K562 (cell line): ENCODE results near the gene OSBPL7. TPM values are rescaled to one million over a fixed set of nuclear protein-coding genes. Genes with fewer than 3 reads are reported as not detected.

Source experiments
- ARID2 ChIP-seq: fragments of 450-650 bp; IDR thresholded peaks from 2 replicates; pipeline ENCODE4 v1.6.1; 2017; ENCODE audit warnings: antibody characterized with exemption, mild to moderate bottlenecking
- CC2D1A ChIP-seq: fragments of 450-650 bp; IDR thresholded peaks from 2 replicates; pipeline ENCODE4 v1.6.1; 2017; ENCODE audit warnings: mild to moderate bottlenecking
- CCAR2 ChIP-seq: fragments of 200-400 bp; formaldehyde crosslinking; IDR thresholded peaks from 2 replicates; pipeline ENCODE4 v1.6.1; 2017; ENCODE audit warnings: mild to moderate bottlenecking, low read depth, low read length
- HDAC3 ChIP-seq: fragments of 450-650 bp; IDR thresholded peaks from 2 replicates; pipeline ENCODE4 v1.6.1; 2018; ENCODE audit warnings: borderline replicate concordance, mild to moderate bottlenecking, moderate library complexity; ENCODE audit not compliant: partially characterized antibody
- HMG20A ChIP-seq: fragments of 450-650 bp; formaldehyde crosslinking; conservative IDR thresholded peaks from 2 replicates; pipeline ENCODE4 v1.4.0; 2020; ENCODE audit warnings: mild to moderate bottlenecking, mixed read lengths
- KDM2B ChIP-seq: fragments of 250-450 bp; sonication (Bioruptor Pico); IDR thresholded peaks from 2 replicates; pipeline ENCODE4 v1.8.0; 2021; ENCODE audit warnings: mild to moderate bottlenecking, moderate library complexity
- LCOR ChIP-seq: sonication (generic); formaldehyde crosslinking; IDR thresholded peaks from 2 replicates; pipeline ENCODE4 v1.8.0; 2022; ENCODE audit warnings: mild to moderate bottlenecking, missing genetic modification reagents
- MTA1 ChIP-seq: fragments of 450-650 bp; IDR thresholded peaks from 2 replicates; pipeline ENCODE4 v1.6.1; 2017; ENCODE audit warnings: borderline replicate concordance
- NRF1 ChIP-seq, 2 experiments: fragments of 450-650 bp; IDR thresholded peaks in 1 of 2; conservative IDR thresholded peaks in 1 of 2; 2 replicates each; pipeline ENCODE4 v1.6.1; 2014; ENCODE audit warnings: mild to moderate bottlenecking in 2 of 2
- TAF7 ChIP-seq: fragments of 450-650 bp; IDR thresholded peaks from 2 replicates; pipeline ENCODE4 v1.6.1; 2016; ENCODE audit warnings: missing genetic modification characterization, missing compliant biosample characterization
- TCF7L2 ChIP-seq: fragments of 150-350 bp; IDR thresholded peaks from 2 replicates; pipeline ENCODE4 v1.6.1; 2016; ENCODE audit warnings: low read depth, mild to moderate bottlenecking, low read length, moderate library complexity
- ZNF212 ChIP-seq: fragments of 450-650 bp; formaldehyde crosslinking; IDR thresholded peaks from 2 replicates; pipeline ENCODE4 v1.4.0; 2020; ENCODE audit warnings: mild to moderate bottlenecking
- ZNF239 ChIP-seq: fragments of 250-450 bp; sonication (Bioruptor Pico); IDR thresholded peaks from 2 replicates; pipeline ENCODE4 v1.4.0; 2020; ENCODE audit warnings: mild to moderate bottlenecking
- ZNF589 ChIP-seq: fragments of 200-800 bp; sonication (Bioruptor generic); IDR thresholded peaks from 2 replicates; pipeline ENCODE4 v1.6.1; 2016; ENCODE audit warnings: low read depth, missing genetic modification characterization, missing compliant biosample characterization
- ZNF79 ChIP-seq: fragments of 250-450 bp; sonication (Bioruptor Pico); IDR thresholded peaks from 2 replicates; pipeline ENCODE4 v1.4.0; 2020; ENCODE audit warnings: low read depth, mild to moderate bottlenecking, moderate library complexity
- polyA plus RNA-seq, 8 experiments: library from polyadenylated mRNA; depleted of rRNA in 4 of 8; stranded (reverse) in 5 of 8; unstranded in 3 of 8; fragments of >200 nt; fragmentation: Nextera tagmentation in 2 of 8; fragmentation: Illumina TruSeq in 1 of 8; extraction: Ambion mirVana in 2 of 8; extraction: Trizol in 1 of 8; gene quantifications; 2 replicates each; pipeline versions ENCODE4 v1.2.1 to v1.2.3, GENCODE V29; 2011 to 2014; ENCODE audit warnings: inconsistent platforms in 1 of 8, missing spikeins in 1 of 8
- total RNA-seq, 7 experiments: library from RNA; depleted of rRNA in 6 of 7; stranded (reverse); fragments of >200 nt in 6 of 7; fragmentation: Illumina TruSeq in 2 of 7; extraction: Trizol in 2 of 7; gene quantifications; 2 replicates each; pipeline versions ENCODE4 v1.2.1 to v1.2.3, GENCODE V29; 2011 to 2021; ENCODE audit warnings: low replicate concordance in 1 of 7
- TF ChIP-seq, protein P1 (sequence below), 2 experiments: IDR thresholded peaks in 1 of 2; conservative IDR thresholded peaks in 1 of 2; 2 replicates each; pipeline ENCODE4 v1.6.1; 2016; ENCODE audit warnings: low read depth in 2 of 2, mild to moderate bottlenecking in 1 of 2, missing compliant biosample characterization in 1 of 2, missing genetic modification characterization in 1 of 2, moderate library complexity in 1 of 2
- TF ChIP-seq, protein P2 (sequence below): sonication (generic); formaldehyde crosslinking; IDR thresholded peaks from 2 replicates; pipeline ENCODE4 v1.8.1; 2023; ENCODE audit warnings: mild to moderate bottlenecking, missing genetic modification reagents
- TF ChIP-seq, protein P3 (sequence below): sonication (generic); formaldehyde crosslinking; IDR thresholded peaks from 2 replicates; pipeline ENCODE4 v1.8.1; 2023; ENCODE audit warnings: mild to moderate bottlenecking, missing genetic modification reagents
- TF ChIP-seq, protein P4 (sequence below): sonication (generic); formaldehyde crosslinking; IDR thresholded peaks from 2 replicates; pipeline ENCODE4 v1.8.0; 2022; ENCODE audit warnings: missing genetic modification reagents, mild to moderate bottlenecking, moderate library complexity, borderline replicate concordance

OSBPL7 gene
- total and polyA plus RNA-seq, 9 of the 15 experiments (the other 6 are each of a cell fraction or from before 2014, with no cell fraction given): 0.32 to 11.9 (median 5.8) TPM

DNA sequence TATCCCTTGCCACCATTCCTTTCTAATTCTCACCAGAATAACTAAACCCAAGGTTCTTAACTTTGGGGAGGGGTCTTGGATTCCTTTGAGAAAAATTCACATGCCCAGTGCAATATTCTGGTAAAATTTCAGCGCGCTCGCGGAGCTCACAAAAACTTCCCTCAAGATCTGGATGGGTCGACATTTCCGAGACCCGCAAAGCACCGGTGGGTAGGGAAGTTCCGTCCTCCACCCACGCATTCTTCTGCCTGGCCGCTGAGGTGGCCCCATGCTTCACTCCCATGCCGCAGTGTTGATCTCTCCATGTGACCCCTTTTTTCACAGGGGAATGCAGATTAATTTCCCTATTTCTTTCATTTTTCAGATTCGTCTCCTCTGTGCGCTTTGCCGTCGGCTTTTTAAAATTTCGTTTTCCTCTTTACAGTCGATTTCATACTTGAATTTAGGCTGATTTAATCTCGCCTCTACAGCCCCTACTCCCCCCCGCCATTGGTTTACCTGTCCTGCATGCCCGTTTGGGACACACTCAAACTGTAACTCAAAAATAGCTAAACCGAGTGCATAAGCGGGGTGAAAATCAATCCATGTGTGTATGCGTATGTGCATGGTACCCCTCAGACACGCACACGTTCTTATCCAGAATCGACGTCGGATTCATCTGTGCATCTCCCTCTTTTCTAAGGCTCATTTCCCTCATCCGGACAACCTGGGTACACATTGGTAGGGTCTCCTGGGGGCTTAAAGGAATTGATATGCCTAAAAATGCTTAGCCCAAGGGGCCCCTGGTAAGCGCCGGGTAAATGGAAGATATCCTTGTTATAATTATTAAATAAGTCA, 30.7 kb upstream of the OSBPL7 start (continued):
- TF ChIP-seq, protein P1, sequence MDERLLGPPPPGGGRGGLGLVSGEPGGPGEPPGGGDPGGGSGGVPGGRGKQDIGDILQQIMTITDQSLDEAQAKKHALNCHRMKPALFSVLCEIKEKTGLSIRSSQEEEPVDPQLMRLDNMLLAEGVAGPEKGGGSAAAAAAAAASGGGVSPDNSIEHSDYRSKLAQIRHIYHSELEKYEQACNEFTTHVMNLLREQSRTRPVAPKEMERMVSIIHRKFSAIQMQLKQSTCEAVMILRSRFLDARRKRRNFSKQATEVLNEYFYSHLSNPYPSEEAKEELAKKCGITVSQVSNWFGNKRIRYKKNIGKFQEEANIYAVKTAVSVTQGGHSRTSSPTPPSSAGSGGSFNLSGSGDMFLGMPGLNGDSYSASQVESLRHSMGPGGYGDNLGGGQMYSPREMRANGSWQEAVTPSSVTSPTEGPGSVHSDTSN (CRISPR knock-in tag; IDR thresholded peaks at IDR 0.05; ENCODE audit: low read depth): no peak
- TF ChIP-seq, protein P1 (tag; conservative IDR thresholded peaks at IDR 0.05; ENCODE audit: low read depth): no peak
- TF ChIP-seq ZNF239 (CRISPR knock-in tag): no peak
- TF ChIP-seq ZNF212 (CRISPR knock-in tag): no peak
- no peak for TF ChIP-seq ARID2
- TF ChIP-seq HDAC3: no peak
- no peak for TF ChIP-seq NRF1 (conservative IDR thresholded peaks at IDR 0.05 in 1 of 2, IDR thresholded peaks at IDR 0.05 in 1 of 2)
- TF ChIP-seq KDM2B (CRISPR knock-in tag): no peak
- TF ChIP-seq TAF7: no peak
- TF ChIP-seq LCOR (CRISPR knock-in tag): no peak
- TF ChIP-seq, protein P2, sequence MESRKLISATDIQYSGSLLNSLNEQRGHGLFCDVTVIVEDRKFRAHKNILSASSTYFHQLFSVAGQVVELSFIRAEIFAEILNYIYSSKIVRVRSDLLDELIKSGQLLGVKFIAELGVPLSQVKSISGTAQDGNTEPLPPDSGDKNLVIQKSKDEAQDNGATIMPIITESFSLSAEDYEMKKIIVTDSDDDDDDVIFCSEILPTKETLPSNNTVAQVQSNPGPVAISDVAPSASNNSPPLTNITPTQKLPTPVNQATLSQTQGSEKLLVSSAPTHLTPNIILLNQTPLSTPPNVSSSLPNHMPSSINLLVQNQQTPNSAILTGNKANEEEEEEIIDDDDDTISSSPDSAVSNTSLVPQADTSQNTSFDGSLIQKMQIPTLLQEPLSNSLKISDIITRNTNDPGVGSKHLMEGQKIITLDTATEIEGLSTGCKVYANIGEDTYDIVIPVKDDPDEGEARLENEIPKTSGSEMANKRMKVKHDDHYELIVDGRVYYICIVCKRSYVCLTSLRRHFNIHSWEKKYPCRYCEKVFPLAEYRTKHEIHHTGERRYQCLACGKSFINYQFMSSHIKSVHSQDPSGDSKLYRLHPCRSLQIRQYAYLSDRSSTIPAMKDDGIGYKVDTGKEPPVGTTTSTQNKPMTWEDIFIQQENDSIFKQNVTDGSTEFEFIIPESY (CRISPR knock-in tag): no peak
- TF ChIP-seq, protein P3, sequence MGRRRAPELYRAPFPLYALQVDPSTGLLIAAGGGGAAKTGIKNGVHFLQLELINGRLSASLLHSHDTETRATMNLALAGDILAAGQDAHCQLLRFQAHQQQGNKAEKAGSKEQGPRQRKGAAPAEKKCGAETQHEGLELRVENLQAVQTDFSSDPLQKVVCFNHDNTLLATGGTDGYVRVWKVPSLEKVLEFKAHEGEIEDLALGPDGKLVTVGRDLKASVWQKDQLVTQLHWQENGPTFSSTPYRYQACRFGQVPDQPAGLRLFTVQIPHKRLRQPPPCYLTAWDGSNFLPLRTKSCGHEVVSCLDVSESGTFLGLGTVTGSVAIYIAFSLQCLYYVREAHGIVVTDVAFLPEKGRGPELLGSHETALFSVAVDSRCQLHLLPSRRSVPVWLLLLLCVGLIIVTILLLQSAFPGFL: no peak
- no peak for TF ChIP-seq HMG20A (CRISPR knock-in tag)
- TF ChIP-seq, protein P4, sequence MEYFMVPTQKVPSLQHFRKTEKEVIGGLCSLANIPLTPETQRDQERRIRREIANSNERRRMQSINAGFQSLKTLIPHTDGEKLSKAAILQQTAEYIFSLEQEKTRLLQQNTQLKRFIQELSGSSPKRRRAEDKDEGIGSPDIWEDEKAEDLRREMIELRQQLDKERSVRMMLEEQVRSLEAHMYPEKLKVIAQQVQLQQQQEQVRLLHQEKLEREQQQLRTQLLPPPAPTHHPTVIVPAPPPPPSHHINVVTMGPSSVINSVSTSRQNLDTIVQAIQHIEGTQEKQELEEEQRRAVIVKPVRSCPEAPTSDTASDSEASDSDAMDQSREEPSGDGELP (CRISPR knock-in tag): 0 out of 2 replicates have a peak, but pooled peaks have one; percentile 11
- TF ChIP-seq MTA1: no peak
- no peak for TF ChIP-seq CC2D1A
- no peak for TF ChIP-seq CCAR2
- TF ChIP-seq ZNF589: 0 out of 2 replicates have a peak, but pooled peaks have one; percentile 46
- TF ChIP-seq TCF7L2: no peak
- TF ChIP-seq ZNF79: no peak
